Ovary (tissue), 3 donors: ENCODE data around the gene ZNF841.
"Not testable (repeated sequence)": the region's sequence is repeated elsewhere in the genome, so short reads cannot be mapped to it uniquely, and the experiment has no call there.

Experiments
- CTCF ChIP-seq, 3 donors: fragments of 450-650 bp in 2 of 3; fragments of 200-600 bp in 1 of 3; IDR thresholded peaks; one replicate each; pipeline versions ENCODE4 v1.5.1 to v1.8.0; 2016 to 2022; ENCODE audit warnings: antibody characterized with exemption in 3 of 3, mild to moderate bottlenecking in 1 of 3
- EP300 ChIP-seq: sonication (generic); formaldehyde crosslinking; IDR thresholded peaks from one replicate; pipeline ENCODE4 v1.6.1; 2017; ENCODE audit warnings: antibody characterized with exemption
- donor health status: DM: no; HTN: no; CAD: no.

GRCh38 chr19:52024478-52024877 is 71.1 kb downstream of the ZNF841 start:
- TF ChIP-seq CTCF (IDR thresholded peaks at IDR 0.05); EP300: not testable (repeated sequence)
